Keratinocyte (primary cell): ENCODE results near the gene TNRC18. TPM values are rescaled to one million over a fixed set of nuclear protein-coding genes. Genes with fewer than 3 reads are reported as not detected.

ENCODE experiments used
- DNase-seq: peaks from one replicate; pipeline ENCODE4 v3.0.0-alpha.2; 2011; ENCODE audit warnings: low read depth, missing footprints, low spot score
- FAIRE-seq: peaks from 2 replicates; lab custom pipeline; 2011; peaks lifted over from hg19 to GRCh38; lab: Jason Lieb, UNC
- H2AFZ ChIP-seq: 2 replicates; pipeline ENCODE4 v1.6.0; 2012; ENCODE audit warnings: low read length, control low read depth, inconsistent platforms; ENCODE audit not compliant: control insufficient read depth
- H3K27ac ChIP-seq: 2 replicates; pipeline ENCODE4 v1.5.1; 2011; ENCODE audit warnings: low read length; ENCODE audit not compliant: control insufficient read depth, insufficient read depth
- H3K27me3 ChIP-seq: 3 replicates; pipeline ENCODE4 v1.6.0; 2011; ENCODE audit warnings: low read length; ENCODE audit not compliant: control insufficient read depth, insufficient read depth; ENCODE audit errors: extremely low read depth
- H3K36me3 ChIP-seq, 2 experiments: 2 replicates in 1 of 2; 3 replicates in 1 of 2; pipeline ENCODE4 v1.5.1; 2011; ENCODE audit warnings: low read length in 2 of 2, mild to moderate bottlenecking in 1 of 2; ENCODE audit not compliant: control insufficient read depth in 2 of 2, insufficient read depth in 2 of 2; ENCODE audit errors: extremely low read depth in 1 of 2
- H3K4me1 ChIP-seq: 3 replicates; pipeline ENCODE4 v1.5.1; 2011; ENCODE audit warnings: low read length; ENCODE audit not compliant: control insufficient read depth, insufficient read depth; ENCODE audit errors: extremely low read depth
- H3K4me2 ChIP-seq: 3 replicates; pipeline ENCODE4 v1.6.0; 2011; ENCODE audit warnings: low read depth, low read length; ENCODE audit not compliant: control insufficient read depth, insufficient read depth; ENCODE audit errors: extremely low read depth
- H3K4me3 ChIP-seq, 3 experiments: fragments of 200-600 bp in 1 of 3; sonication (generic) in 1 of 3; 2 replicates in 2 of 3; 3 replicates in 1 of 3; pipeline ENCODE4 v1.5.1; 2011 to 2016; ENCODE audit warnings: low read length in 3 of 3, mild to moderate bottlenecking in 3 of 3, control low read depth in 2 of 3, inconsistent platforms in 1 of 3, low read depth in 1 of 3, mixed read lengths in 1 of 3, mixed run types in 1 of 3, moderate library complexity in 1 of 3; ENCODE audit not compliant: control insufficient read depth in 2 of 3, insufficient read depth in 2 of 3; ENCODE audit errors: extremely low read depth in 1 of 3
- H3K79me2 ChIP-seq: 2 replicates; pipeline ENCODE4 v1.6.0; 2012; ENCODE audit warnings: low read length; ENCODE audit not compliant: control insufficient read depth, insufficient read depth
- H3K9ac ChIP-seq: 3 replicates; pipeline ENCODE4 v1.6.0; 2011; ENCODE audit warnings: low read length; ENCODE audit not compliant: control insufficient read depth, insufficient read depth; ENCODE audit errors: extremely low read depth
- H3K9me1 ChIP-seq: 3 replicates; pipeline ENCODE4 v1.6.0; 2011; ENCODE audit warnings: low read length; ENCODE audit not compliant: control insufficient read depth, insufficient read depth; ENCODE audit errors: extremely low read depth
- H3K9me3 ChIP-seq: 2 replicates; pipeline ENCODE4 v1.5.1; 2012; ENCODE audit warnings: low read depth, low read length; ENCODE audit not compliant: control insufficient read depth
- H4K20me1 ChIP-seq: 3 replicates; pipeline ENCODE4 v1.6.0; 2011; ENCODE audit warnings: low read length; ENCODE audit not compliant: control insufficient read depth, insufficient read depth; ENCODE audit errors: extremely low read depth
- CTCF ChIP-seq, 3 experiments: IDR thresholded peaks in 1 of 3; conservative IDR thresholded peaks in 1 of 3; optimal IDR thresholded peaks in 1 of 3; 2 replicates in 2 of 3; 3 replicates in 1 of 3; pipeline versions ENCODE3 to v1.5.1; 2011; ENCODE audit warnings: low read length in 3 of 3, mild to moderate bottlenecking in 3 of 3, moderate library complexity in 2 of 3, control low read depth in 1 of 3, inconsistent platforms in 1 of 3; ENCODE audit not compliant: insufficient read depth in 2 of 3; ENCODE audit errors: extremely low read depth in 1 of 3
- EZH2 ChIP-seq: IDR thresholded peaks from one replicate; pipeline ENCODE4 v1.6.1; 2012; ENCODE audit warnings: inconsistent platforms, mild to moderate bottlenecking, low read length, moderate library complexity
- dilution Hi-C: fragments of 300-500 bp; cut with MboI; formaldehyde crosslinking; loops from one replicate; pipeline ENCODE4 v1.7.0; 2020; ENCODE audit warnings: low sequenced_read_pairs; ENCODE audit not compliant: extremely low pct_ligation_motif_present
- polyA plus RNA-seq, 5 experiments: library from polyadenylated mRNA; depleted of rRNA in 3 of 5; stranded (reverse) in 3 of 5; stranded (forward) in 1 of 5; unstranded in 1 of 5; fragments of >200 nt; gene quantifications; 1 replicate in 1 of 5; 2 replicates in 3 of 5; 3 replicates in 1 of 5; pipeline versions ENCODE4 v1.2.1 to v1.2.3, GENCODE V29; 2011 to 2012; ENCODE audit warnings: missing spikeins in 2 of 5, low read depth in 1 of 5, low replicate concordance in 1 of 5

Gene TNRC18
- polyA plus RNA-seq, 1 donor (not counting 4 experiments of a cell fraction or from before 2014, with no cell fraction given): 13.2 TPM

GRCh38 chr7:5419539-5420066 lies 4.0 kb downstream of the TNRC18 start:
- Histone ChIP-seq H3K4me1 (peaks cover 22% of the 10 kb centered on the region), H3K4me2 (peak overlapping the region; percentile 98), H4K20me1 (peaks cover 8% of the 10 kb centered on the region), H2AFZ (no peak overlapping the region), H3K9ac (peak overlapping the region; percentile 98), H3K27ac (peak overlapping the region; percentile 96), H3K4me3 (peak overlapping the region; percentile 68 to 100 (median 92)), H3K9me3 (no peaks in the 10 kb centered on the region), H3K9me1 (no peaks in the 10 kb centered on the region), H3K79me2 (peaks cover 82% of the 10 kb centered on the region), H3K36me3 (peaks cover 2 to 8% of the 10 kb centered on the region in 2 experiments), H3K27me3 (no peaks in the 10 kb centered on the region)
- DNase-seq (no peak), FAIRE-seq (no peak)
- TF ChIP-seq EZH2: no peak
- no peak for TF ChIP-seq CTCF (optimal IDR thresholded peaks at IDR 0.05 in 1 of 3, IDR thresholded peaks at IDR 0.05 in 1 of 3, conservative IDR thresholded peaks at IDR 0.05 in 1 of 3; ENCODE audit: extremely low read depth in 1 of 3, insufficient read depth in 2 of 3, low read length in 3 of 3)
- dilution Hi-C loops: no loop called here

DNA sequence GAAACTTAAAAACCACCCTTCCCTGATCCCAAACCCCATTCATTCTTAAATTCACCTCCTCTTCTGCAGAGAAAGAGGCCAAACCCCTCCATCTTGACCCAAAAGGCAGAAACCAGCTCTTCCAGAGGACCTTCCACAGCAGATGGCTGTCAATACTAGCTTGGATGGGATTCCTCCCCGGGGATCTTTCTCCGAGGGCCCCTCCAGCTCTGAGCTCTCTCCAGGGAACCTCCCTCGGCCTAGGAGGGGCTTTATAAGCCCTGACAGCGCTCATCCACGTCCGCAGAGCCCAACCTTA lies 5.4 kb downstream of the TNRC18 start:
- Histone ChIP-seq H3K4me1 (peaks cover 22% of the 10 kb centered on the region), H3K9ac (peak overlapping the region; percentile 98), H3K4me2 (peak overlapping the region; percentile 98), H3K79me2 (peaks cover 77% of the 10 kb centered on the region), H3K27me3 (no peaks in the 10 kb centered on the region), H3K9me3 (no peaks in the 10 kb centered on the region), H3K27ac (peak overlapping the region; percentile 96), H3K36me3 (peaks cover 2 to 8% of the 10 kb centered on the region in 2 experiments), H4K20me1 (peaks cover 8% of the 10 kb centered on the region), H3K9me1 (no peaks in the 10 kb centered on the region), H2AFZ (no peak overlapping the region), H3K4me3 (peak overlapping the region in 2 of 3 experiments; percentile 32 to 92)
- no peak for DNase-seq
- dilution Hi-C loops: no loop called here
- no peak for TF ChIP-seq CTCF (optimal IDR thresholded peaks at IDR 0.05 in 1 of 3, IDR thresholded peaks at IDR 0.05 in 1 of 3, conservative IDR thresholded peaks at IDR 0.05 in 1 of 3; ENCODE audit: extremely low read depth in 1 of 3, insufficient read depth in 2 of 3, low read length in 3 of 3)
- TF ChIP-seq EZH2: no peak
- no peak for FAIRE-seq
